H1 (cell line): Measurements from ENCODE around the gene MPP2. TPM values are rescaled to one million over a fixed set of nuclear protein-coding genes. Genes with fewer than 3 reads are reported as not detected.

Source experiments
- CTCF ChIA-PET: fragments of 300-600 bp; sonication (Branson Sonifier 250); formaldehyde crosslinking; loops from one replicate; lab custom pipeline; 2021; ENCODE audit not compliant: partially characterized antibody; lab: Charles Lee
- POLR2A ChIA-PET: fragments of 300-600 bp; sonication (Branson Sonifier 250); formaldehyde crosslinking; loops from one replicate; lab custom pipeline; 2021; ENCODE audit warnings: inconsistent platforms; ENCODE audit not compliant: partially characterized antibody; lab: Charles Lee
- DNase-seq, 2 experiments: peaks; one replicate each; pipeline versions ENCODE4 v3.0.0 to v3.0.0-alpha.2; 2010 to 2022; ENCODE audit warnings: low spot score in 2 of 2, low read depth in 1 of 2, mixed read lengths in 1 of 2
- FAIRE-seq: peaks from 2 replicates; lab custom pipeline; 2011; peaks lifted over from hg19 to GRCh38; lab: Jason Lieb, UNC
- H2AFZ ChIP-seq: 2 replicates; pipeline ENCODE4 v1.8.1; 2012; ENCODE audit warnings: low read length, inconsistent platforms
- H2AK5ac ChIP-seq: 2 replicates; pipeline ENCODE4 v1.6.1; 2013; ENCODE audit warnings: low read depth, low read length
- H2BK120ac ChIP-seq: replicated peaks from 2 replicates; pipeline ENCODE3; 2013; ENCODE audit warnings: low read depth, low read length, inconsistent platforms
- H2BK12ac ChIP-seq: 2 replicates; pipeline ENCODE4 v1.6.1; 2013; ENCODE audit warnings: low read depth, low read length
- H2BK15ac ChIP-seq: 2 replicates; pipeline ENCODE4 v1.6.1; 2013; ENCODE audit warnings: low read length
- H2BK20ac ChIP-seq: 2 replicates; pipeline ENCODE4 v1.6.1; 2013; ENCODE audit warnings: low read length
- H2BK5ac ChIP-seq: 2 replicates; pipeline ENCODE4 v1.6.1; 2013; ENCODE audit warnings: low read depth, low read length
- H3K14ac ChIP-seq: 2 replicates; pipeline ENCODE4 v1.6.1; 2013; ENCODE audit warnings: inconsistent platforms; ENCODE audit not compliant: insufficient read length
- H3K18ac ChIP-seq: 2 replicates; pipeline ENCODE4 v1.6.1; 2013; ENCODE audit warnings: low read length; ENCODE audit errors: extremely low read depth
- H3K23ac ChIP-seq: 2 replicates; pipeline ENCODE4 v1.6.1; 2013; ENCODE audit warnings: inconsistent platforms; ENCODE audit not compliant: insufficient read length
- H3K23me2 ChIP-seq: 2 replicates; pipeline ENCODE4 v1.6.1; 2013; ENCODE audit warnings: low read depth, low read length
- H3K27ac ChIP-seq: 2 replicates; pipeline ENCODE4 v1.6.1; 2011; ENCODE audit warnings: low read depth, low read length, inconsistent platforms
- H3K27me3 ChIP-seq, 4 experiments: replicated peaks in 1 of 4; 1 replicate in 1 of 4; 2 replicates in 3 of 4; pipeline versions ENCODE4 v1.6.1 to v1.8.1; 2011 to 2013; ENCODE audit warnings: low read length in 3 of 4, mild to moderate bottlenecking in 3 of 4, inconsistent platforms in 2 of 4, mixed read lengths in 2 of 4, moderate library complexity in 1 of 4; ENCODE audit not compliant: control insufficient read depth in 3 of 4, insufficient read depth in 3 of 4; ENCODE audit errors: extremely low read depth in 1 of 4
- H3K36me3 ChIP-seq, 4 experiments: 2 replicates each; pipeline versions ENCODE4 v1.6.1 to v1.8.1; 2011 to 2013; ENCODE audit warnings: mild to moderate bottlenecking in 4 of 4, low read length in 3 of 4, moderate library complexity in 2 of 4, control low read depth in 1 of 4, inconsistent platforms in 1 of 4; ENCODE audit not compliant: insufficient read depth in 4 of 4, control insufficient read depth in 2 of 4
- H3K4ac ChIP-seq: replicated peaks from 2 replicates; pipeline ENCODE3; 2013; ENCODE audit warnings: low read length, low read depth, mixed read lengths, inconsistent platforms; ENCODE audit not compliant: insufficient read length
- H3K4me1 ChIP-seq, 4 experiments: replicated peaks in 1 of 4; 1 replicate in 1 of 4; 2 replicates in 3 of 4; pipeline versions ENCODE4 v1.6.1 to v1.8.1; 2011 to 2013; ENCODE audit warnings: low read length in 3 of 4, inconsistent platforms in 2 of 4, mixed read lengths in 1 of 4; ENCODE audit not compliant: insufficient read depth in 4 of 4, control insufficient read depth in 3 of 4
- H3K4me2 ChIP-seq, 2 experiments: 2 replicates each; pipeline versions ENCODE4 v1.6.1 to v1.8.1; 2011 to 2013; ENCODE audit warnings: low read depth in 2 of 2, low read length in 2 of 2, control low read depth in 1 of 2, inconsistent platforms in 1 of 2, mild to moderate bottlenecking in 1 of 2; ENCODE audit not compliant: insufficient read depth in 1 of 2
- H3K4me3 ChIP-seq, 4 experiments: fragments of 200-600, 300-600 bp in 1 of 4; sonication (generic), shearing (Covaris generic), sonication (Bioruptor Twin) in 1 of 4; 2 replicates each; pipeline versions ENCODE4 v1.5.1 to v1.8.1; 2011 to 2016; ENCODE audit warnings: low read length in 4 of 4, low read depth in 3 of 4, control low read depth in 2 of 4, inconsistent platforms in 2 of 4, mild to moderate bottlenecking in 2 of 4, mixed read lengths in 1 of 4, moderate library complexity in 1 of 4; ENCODE audit not compliant: insufficient read depth in 2 of 4; ENCODE audit errors: extremely low read depth in 1 of 4
- H3K56ac ChIP-seq: replicated peaks from 2 replicates; pipeline ENCODE3; 2013; ENCODE audit warnings: low read depth, mild to moderate bottlenecking, mixed read lengths, low read length, inconsistent platforms; ENCODE audit not compliant: insufficient read length
- H3K79me1 ChIP-seq: 2 replicates; pipeline ENCODE4 v1.6.1; 2013; ENCODE audit warnings: low read depth, low read length, control low read depth
- H3K79me2 ChIP-seq, 2 experiments: 2 replicates each; pipeline versions ENCODE4 v1.6.1 to v1.8.1; 2012 to 2013; ENCODE audit warnings: low read length in 2 of 2, mild to moderate bottlenecking in 2 of 2, inconsistent platforms in 1 of 2; ENCODE audit not compliant: insufficient read depth in 2 of 2, control insufficient read depth in 1 of 2
- H3K9ac ChIP-seq, 4 experiments: replicated peaks in 1 of 4; 1 replicate in 1 of 4; 2 replicates in 3 of 4; pipeline versions ENCODE4 v1.6.1 to v1.8.1; 2011 to 2013; ENCODE audit warnings: low read depth in 3 of 4, low read length in 3 of 4, control low read depth in 2 of 4, mild to moderate bottlenecking in 2 of 4, moderate library complexity in 2 of 4, inconsistent platforms in 1 of 4; ENCODE audit errors: extremely low read depth in 1 of 4
- H3K9me3 ChIP-seq, 2 experiments: 2 replicates each; pipeline versions ENCODE4 v1.6.1 to v1.8.1; 2012 to 2013; ENCODE audit warnings: mild to moderate bottlenecking in 2 of 2, moderate library complexity in 2 of 2, control low read depth in 1 of 2, inconsistent platforms in 1 of 2, low read depth in 1 of 2, low read length in 1 of 2, mixed read lengths in 1 of 2; ENCODE audit not compliant: insufficient read depth in 2 of 2
- H4K20me1 ChIP-seq, 2 experiments: replicated peaks in 1 of 2; 2 replicates each; pipeline versions ENCODE3 to v1.8.1; 2011 to 2013; ENCODE audit warnings: inconsistent platforms in 2 of 2, low read length in 2 of 2, mild to moderate bottlenecking in 1 of 2; ENCODE audit not compliant: insufficient read depth in 2 of 2, control insufficient read depth in 1 of 2
- H4K5ac ChIP-seq: 2 replicates; pipeline ENCODE4 v1.6.1; 2013; ENCODE audit warnings: low read length, low read depth, mixed read lengths, inconsistent platforms; ENCODE audit not compliant: insufficient read length
- H4K8ac ChIP-seq: 2 replicates; pipeline ENCODE4 v1.8.0; 2013; ENCODE audit warnings: mild to moderate bottlenecking, moderate library complexity, low read length, inconsistent platforms; ENCODE audit not compliant: insufficient read depth; ENCODE audit errors: extremely low read depth
- H4K91ac ChIP-seq: replicated peaks from 2 replicates; pipeline ENCODE3; 2013; ENCODE audit warnings: low read length, mixed read lengths, inconsistent platforms; ENCODE audit not compliant: insufficient read length
- CEBPB ChIP-seq: IDR thresholded peaks from 2 replicates; pipeline ENCODE4 v1.6.1; 2012; ENCODE audit warnings: low read depth, low read length
- EGR1 ChIP-seq: IDR thresholded peaks from 2 replicates; pipeline ENCODE4 v1.6.1; 2011; ENCODE audit warnings: low read depth, low read length, borderline replicate concordance
- KDM1A ChIP-seq: fragments of 200-600, 300-600 bp; sonication (generic); IDR thresholded peaks from 2 replicates; pipeline ENCODE4 v1.7.1; 2016; ENCODE audit warnings: mild to moderate bottlenecking, low read length, borderline replicate concordance
- SP1 ChIP-seq: IDR thresholded peaks from 2 replicates; pipeline ENCODE4 v1.6.1; 2011; ENCODE audit warnings: low read depth, low read length
- WGBS, 2 experiments: shearing (Covaris generic) in 1 of 2; methylation state at CpG; one replicate each; pipeline versions ENCODE4 v1.1.6 to v1.1.7; 2013 to 2015; ENCODE audit warnings: low lambda C conversion rate in 2 of 2, mixed read lengths in 2 of 2, inconsistent platforms in 1 of 2, low coverage in 1 of 2, missing lambda C conversion rate in 1 of 2; ENCODE audit not compliant: insufficient replicate concordance in 2 of 2, insufficient coverage in 1 of 2, insufficient read length in 1 of 2; ENCODE audit errors: extremely low coverage in 1 of 2, missing lambda C conversion rate in 1 of 2; 5-methylcytosine and 5-hydroxymethylcytosine counted together
- polyA plus RNA-seq, 7 experiments: library from polyadenylated mRNA; depleted of rRNA in 3 of 7; stranded (reverse) in 5 of 7; unstranded in 2 of 7; fragments of >200 nt in 5 of 7; fragments of 200-250 nt in 2 of 7; gene quantifications; 1 replicate in 5 of 7; 2 replicates in 1 of 7; 4 replicates in 1 of 7; pipeline versions ENCODE4 v1.2.1 to v1.2.3, GENCODE V29; 2011 to 2013; ENCODE audit warnings: missing spikeins in 2 of 7, mixed read lengths in 2 of 7
- total RNA-seq: library from RNA; stranded (reverse); fragmentation: NEBNext Ultra II Directional; extraction: Animal tissue kit (Norgen Biotek cat#: 25700); gene quantifications from 2 replicates; pipeline ENCODE4 v1.2.1, GENCODE V29; 2021

MPP2 gene
- total and polyA plus RNA-seq, 2 of the 8 experiments (the other 6 are each of a cell fraction or from before 2014, with no cell fraction given), result 30.9 to 34.1 TPM

DNA sequence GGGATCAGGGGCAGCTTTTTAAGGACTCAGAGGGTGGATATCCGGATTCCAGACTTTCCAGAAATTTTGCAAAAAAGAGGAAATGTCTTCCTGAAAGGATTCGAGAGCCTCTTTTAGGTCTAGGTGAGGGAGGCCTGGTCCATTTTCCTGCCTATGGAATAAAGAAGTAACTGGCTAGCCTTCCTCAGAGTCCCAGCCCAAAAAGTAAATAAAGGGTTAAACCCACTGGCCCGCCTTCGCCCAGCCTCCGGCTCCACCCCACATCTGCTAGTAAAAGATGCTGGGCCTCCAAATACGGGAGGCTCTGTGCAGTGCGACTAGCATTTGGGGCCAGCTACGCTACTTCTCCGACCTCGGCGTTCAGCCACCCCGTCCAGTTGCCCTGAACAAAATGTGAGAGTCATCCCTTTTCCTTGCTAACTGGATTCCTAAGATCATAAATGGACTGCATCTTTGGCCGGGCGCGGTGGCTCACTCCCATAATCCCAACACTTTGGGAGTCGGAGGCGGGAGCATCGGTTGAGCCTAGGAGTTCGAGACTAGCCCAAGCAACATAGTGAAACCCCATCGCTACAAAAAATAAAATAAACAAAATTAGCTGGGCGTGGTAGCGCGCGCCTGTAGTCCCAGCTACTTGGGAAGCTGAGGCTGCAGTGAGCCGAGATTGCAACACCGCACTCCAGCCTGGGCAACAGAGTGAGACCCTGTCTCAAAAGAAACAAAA lies 824 bp upstream of the MPP2 start:
- no peak overlapping the region for H4K91ac ChIP-seq
- POLR2A ChIA-PET, result interaction anchor here (0.6 to 1.5 kb wide), 2 partner anchors 10 to 19 kb away, joined by 4 to 6 read pairs; no protein-coding TSS in a partner anchor
- FAIRE-seq, result no peak

More for the DNA sequence above, 824 bp upstream of the MPP2 start:
- no peaks in the 10 kb centered on the region for H3K79me1 ChIP-seq
- H2AFZ ChIP-seq, result peak overlapping the region; percentile 87
- no peak overlapping the region for H2BK120ac ChIP-seq
- peaks cover 4 to 22% (median 19%) of the 10 kb centered on the region in 4 experiments for H3K4me1 ChIP-seq
- no peak overlapping the region for H3K4ac ChIP-seq
- peak overlapping the region; percentile 48 for H3K18ac ChIP-seq
- peaks cover 27% of the 10 kb centered on the region for H3K23me2 ChIP-seq
- H3K9me3 ChIP-seq, result no peaks in the 10 kb centered on the region
- H3K79me2 ChIP-seq, result no peaks in the 10 kb centered on the region
- H2BK5ac ChIP-seq, result 0 out of 2 replicates have a peak overlapping the region, but pooled peaks have one; percentile 94
- no peak overlapping the region for H3K9ac ChIP-seq
- H4K8ac ChIP-seq, result no peak overlapping the region
- no peak overlapping the region for H2BK15ac ChIP-seq
- no peak overlapping the region for H2BK12ac ChIP-seq
- 12% methylated on average over 26 of the region's 26 CpGs; no CpG with 5 or more reads in 1 of the 2 experiments for WGBS, 2 experiments
- peaks cover 0 to 21% (median 15%) of the 10 kb centered on the region in 4 experiments; a peak in 5 of 7 replicates for H3K27me3 ChIP-seq
- CTCF ChIA-PET, result interaction anchor here (0.9 to 25.8 kb wide), 15 partner anchors 8 to 208 kb away, joined by 3 to 403 read pairs (median 9); partner anchors contain the start of genes NAGS and PPY
- no peak overlapping the region for H3K14ac ChIP-seq
- no peak overlapping the region for H2BK20ac ChIP-seq
- no peak overlapping the region for H3K23ac ChIP-seq
- H4K20me1 ChIP-seq, result peaks cover 0 to 7% of the 10 kb centered on the region in 2 experiments
- H3K4me2 ChIP-seq, result peak overlapping the region; percentile 94 to 99
- peak overlapping the region; percentile 42 to 81 (median 68); a peak in 7 of 8 replicates for H3K4me3 ChIP-seq
- H3K56ac ChIP-seq, result no peak overlapping the region
- DNase-seq, result peak in 1 of 2 experiments; percentile 80
- no peaks in the 10 kb centered on the region; a peak in 1 of 8 replicates for H3K36me3 ChIP-seq
- TF ChIP-seq SP1 (peak; percentile 46; the same call in 1 of the 2 replicates), KDM1A (peak; percentile 58; the same call in 1 of the 2 replicates), EGR1 (no peak), CEBPB (peak; percentile 60; the same call in 1 of the 2 replicates)
- no peak overlapping the region for H3K27ac ChIP-seq
- no peak overlapping the region for H2AK5ac ChIP-seq
- no peak overlapping the region for H4K5ac ChIP-seq
